T-helper 2 cell treated with Interferon-gamma antibody and Interleukin-4, amounts not matched to agents 5 μg/mL and 100 μg/mL, for 36 hours (primary cell): ENCODE results near the gene ZNF780B.
A peak's percentile ranks its signal among the peaks of the same experiment; 100 is the strongest.

ENCODE experiments used
- DNase-seq: peaks from one replicate; pipeline ENCODE4 v3.0.0; 2021; ENCODE audit warnings: low spot score
- H3K27ac Mint-ChIP-seq: one replicate; pipeline ENCODE4 v1.8.0; 2021; ENCODE audit warnings: mild to moderate bottlenecking, mixed read lengths
- H3K27me3 Mint-ChIP-seq: one replicate; pipeline ENCODE4 v1.8.0; 2021; ENCODE audit warnings: low read depth, mixed read lengths
- H3K36me3 Mint-ChIP-seq: one replicate; pipeline ENCODE4 v1.8.0; 2021; ENCODE audit warnings: low read depth, mixed read lengths
- H3K4me1 Mint-ChIP-seq: one replicate; pipeline ENCODE4 v1.8.0; 2021; ENCODE audit warnings: low read depth, mixed read lengths
- H3K4me3 Mint-ChIP-seq: one replicate; pipeline ENCODE4 v1.8.0; 2022; ENCODE audit warnings: mild to moderate bottlenecking, moderate library complexity, mixed read lengths
- H3K9me3 Mint-ChIP-seq: one replicate; pipeline ENCODE4 v1.8.0; 2021; ENCODE audit warnings: mixed read lengths

ZNF780B gene

GRCh38 chr19:40055832-40056504 is at the start of gene ZNF780B:
Gene ZNF780B (minus strand): TSS chr19:40056231. CDS start chr19:40050332, 5,899 bp downstream.
- DNase-seq = peak; percentile 71
- peaks cover 28% of the 10 kb centered on the region for H3K4me1 Mint-ChIP-seq

GRCh38 chr19:40104754-40105153 is 48.7 kb upstream of the ZNF780B start:
- Mint-ChIP-seq H3K36me3 (no peaks in the 10 kb centered on the region), H3K4me1 (no peaks in the 10 kb centered on the region), H3K27ac (no peak overlapping the region), H3K27me3 (no peaks in the 10 kb centered on the region), H3K4me3 (no peak overlapping the region), H3K9me3 (no peaks in the 10 kb centered on the region)
- DNase-seq = no peak

More at GRCh38 chr19:40055832-40056504, at the start of gene ZNF780B:
- peaks cover 33% of the 10 kb centered on the region for H3K36me3 Mint-ChIP-seq
- peak within 1 kb of the TSS; percentile 98 for H3K4me3 Mint-ChIP-seq
- peaks cover 45% of the 10 kb centered on the region for H3K9me3 Mint-ChIP-seq
- H3K27me3 Mint-ChIP-seq = peaks cover 7% of the 10 kb centered on the region
- H3K27ac Mint-ChIP-seq = peak within 1 kb of the TSS; percentile 92

DNA sequence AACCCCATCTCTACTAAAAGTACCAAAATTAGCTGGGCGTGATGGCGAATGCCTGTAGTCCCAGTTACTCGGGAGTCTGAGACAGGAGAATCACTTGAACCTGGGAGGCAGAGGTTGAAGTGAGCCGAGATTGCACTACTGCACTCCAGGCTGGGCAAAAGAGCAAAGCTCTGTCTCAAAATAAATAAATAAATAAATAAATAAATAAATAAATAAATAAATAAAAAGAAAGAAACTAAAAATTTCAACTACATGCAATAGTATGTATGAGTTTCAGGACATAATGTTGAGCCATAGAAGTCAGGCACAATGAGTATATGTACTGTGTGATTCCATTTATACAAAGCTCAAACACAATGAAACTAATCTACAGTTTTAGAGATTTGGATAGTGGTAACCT is 47.6 kb upstream of the ZNF780B start:
- no peaks in the 10 kb centered on the region for H3K36me3 Mint-ChIP-seq
- no peak overlapping the region for H3K4me3 Mint-ChIP-seq
- no peak for DNase-seq
- no peak overlapping the region for H3K27ac Mint-ChIP-seq
- H3K4me1 Mint-ChIP-seq = no peaks in the 10 kb centered on the region
- H3K27me3 Mint-ChIP-seq = peaks cover 4% of the 10 kb centered on the region
- no peaks in the 10 kb centered on the region for H3K9me3 Mint-ChIP-seq

- H3K36me3 Mint-ChIP-seq = no peaks in the 10 kb centered on the region
- no peaks in the 10 kb centered on the region for H3K4me1 Mint-ChIP-seq
- H3K4me3 Mint-ChIP-seq = no peak overlapping the region
- DNase-seq = no peak
- H3K27me3 Mint-ChIP-seq = peaks cover 11% of the 10 kb centered on the region
- H3K9me3 Mint-ChIP-seq = no peaks in the 10 kb centered on the region
- H3K27ac Mint-ChIP-seq = no peak overlapping the region
These were observed 45.8 kb upstream of the ZNF780B start for GRCh38 chr19:40101813-40102212.

DNA sequence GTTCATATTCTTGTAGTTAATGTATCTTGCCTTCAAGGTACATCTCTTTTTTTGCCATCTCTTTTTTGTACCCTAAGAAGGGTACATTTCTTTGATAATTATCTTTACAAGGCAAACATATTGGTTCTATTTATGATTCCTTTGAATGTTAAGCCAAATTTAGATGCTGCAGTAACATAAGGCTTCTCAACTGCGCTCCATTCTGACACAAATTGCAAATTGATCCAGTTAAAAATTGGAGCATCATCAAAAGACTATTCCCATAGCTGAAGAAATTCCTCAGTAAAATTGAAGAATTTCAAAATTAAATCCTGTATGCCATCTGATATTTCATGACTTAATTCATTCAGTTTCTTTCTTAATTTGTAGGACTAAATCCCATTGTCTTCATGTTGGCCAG is 37.4 kb upstream of the ZNF780B start:
- Mint-ChIP-seq H3K27ac (no peak overlapping the region), H3K9me3 (peaks cover 11% of the 10 kb centered on the region), H3K36me3 (peaks cover 11% of the 10 kb centered on the region), H3K27me3 (peaks cover 20% of the 10 kb centered on the region), H3K4me3 (no peak overlapping the region), H3K4me1 (peaks cover 22% of the 10 kb centered on the region)
- DNase-seq = no peak

DNA sequence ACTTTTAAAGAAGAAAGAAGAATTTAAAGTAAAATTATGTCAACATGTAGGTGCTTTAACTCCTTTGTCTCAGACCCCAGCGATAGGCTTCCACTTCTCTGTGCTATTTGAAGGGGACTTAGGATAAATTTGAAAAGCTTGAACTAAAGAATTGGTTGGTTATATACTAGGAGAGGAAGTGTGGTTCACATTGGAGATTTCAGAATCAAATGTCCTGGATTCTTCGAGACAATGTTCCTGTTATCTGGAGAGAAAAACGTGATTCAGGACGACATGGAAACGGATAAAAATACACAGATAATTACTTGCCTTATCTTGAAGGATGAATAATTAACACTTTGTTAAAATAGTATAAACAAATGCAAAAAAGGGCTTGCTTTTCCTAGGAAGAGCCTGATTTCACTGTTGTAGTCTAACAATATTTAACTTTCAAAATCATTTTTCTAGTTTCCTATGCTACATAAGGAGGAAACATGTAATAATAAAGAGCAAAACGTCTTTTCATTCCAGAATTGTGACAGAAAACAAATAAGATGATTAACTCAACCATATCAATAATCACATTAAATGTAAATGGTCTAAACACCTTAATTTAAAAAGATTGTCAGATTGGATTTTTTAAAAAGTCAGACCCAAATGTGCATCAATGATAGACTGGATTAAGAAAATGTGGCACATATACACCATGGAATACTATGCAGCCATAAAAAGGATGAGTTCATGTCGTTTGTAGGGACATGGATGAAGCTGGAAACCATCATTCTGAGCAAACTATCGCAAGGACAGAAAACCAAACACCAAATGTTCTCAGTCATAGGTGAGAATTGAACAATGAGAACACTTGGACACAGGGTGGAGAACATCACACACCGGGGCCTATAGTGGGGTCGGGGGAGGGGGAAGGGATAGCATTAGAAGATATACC is 35.4 kb upstream of the ZNF780B start:
- peak overlapping the region; percentile 99 for H3K27ac Mint-ChIP-seq
- H3K36me3 Mint-ChIP-seq = peaks cover 25% of the 10 kb centered on the region
- peaks cover 27% of the 10 kb centered on the region for H3K4me1 Mint-ChIP-seq
- peak overlapping the region; percentile 100 for H3K4me3 Mint-ChIP-seq
- no peak for DNase-seq
- H3K27me3 Mint-ChIP-seq = peaks cover 12% of the 10 kb centered on the region
- peaks cover 21% of the 10 kb centered on the region for H3K9me3 Mint-ChIP-seq

- Mint-ChIP-seq H3K4me3 (peak within 1 kb of the TSS; percentile 100), H3K27me3 (peaks cover 8% of the 10 kb centered on the region), H3K4me1 (peaks cover 27% of the 10 kb centered on the region), H3K9me3 (peaks cover 18% of the 10 kb centered on the region), H3K36me3 (peaks cover 25% of the 10 kb centered on the region), H3K27ac (peak within 1 kb of the TSS; percentile 99)
- peak; percentile 79 for DNase-seq
These were observed 34.5 kb upstream of the ZNF780B start, which contains the start of gene ZNF780A for GRCh38 chr19:40090241-40091204. Gene ZNF780A (minus strand): TSS chr19:40090943. CDS start chr19:40084753, 6,190 bp downstream.

DNA sequence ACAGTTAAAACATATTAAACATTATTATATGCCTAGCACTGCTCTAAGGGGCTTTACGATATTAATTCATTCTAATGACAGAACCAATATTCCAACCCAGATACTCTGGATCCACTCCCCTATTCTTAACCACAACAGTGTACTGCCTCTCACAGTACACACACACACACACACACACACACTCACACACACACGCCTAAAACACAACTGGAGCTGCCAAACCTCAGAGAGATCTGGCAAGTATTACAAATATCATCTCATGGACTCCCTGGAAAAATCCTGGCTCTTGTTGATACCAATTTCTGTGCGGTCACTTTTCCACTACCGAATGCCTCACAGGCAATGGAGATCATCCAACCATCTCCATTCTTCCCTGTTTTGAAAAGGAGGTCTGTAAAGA is 33.4 kb upstream of the ZNF780B start:
- no peak for DNase-seq
- H3K27ac Mint-ChIP-seq = peak overlapping the region; percentile 2
- H3K9me3 Mint-ChIP-seq = peaks cover 17% of the 10 kb centered on the region
- H3K4me1 Mint-ChIP-seq = peaks cover 27% of the 10 kb centered on the region
- H3K36me3 Mint-ChIP-seq = peaks cover 29% of the 10 kb centered on the region
- peaks cover 4% of the 10 kb centered on the region for H3K27me3 Mint-ChIP-seq
- peak overlapping the region; percentile 100 for H3K4me3 Mint-ChIP-seq

GRCh38 chr19:40088299-40089047 is 32.4 kb upstream of the ZNF780B start:
- Mint-ChIP-seq H3K4me3 (peak overlapping the region; percentile 16), H3K27ac (no peak overlapping the region), H3K36me3 (peaks cover 35% of the 10 kb centered on the region), H3K4me1 (peaks cover 27% of the 10 kb centered on the region), H3K9me3 (peaks cover 17% of the 10 kb centered on the region), H3K27me3 (peaks cover 3% of the 10 kb centered on the region)
- no peak for DNase-seq

DNA sequence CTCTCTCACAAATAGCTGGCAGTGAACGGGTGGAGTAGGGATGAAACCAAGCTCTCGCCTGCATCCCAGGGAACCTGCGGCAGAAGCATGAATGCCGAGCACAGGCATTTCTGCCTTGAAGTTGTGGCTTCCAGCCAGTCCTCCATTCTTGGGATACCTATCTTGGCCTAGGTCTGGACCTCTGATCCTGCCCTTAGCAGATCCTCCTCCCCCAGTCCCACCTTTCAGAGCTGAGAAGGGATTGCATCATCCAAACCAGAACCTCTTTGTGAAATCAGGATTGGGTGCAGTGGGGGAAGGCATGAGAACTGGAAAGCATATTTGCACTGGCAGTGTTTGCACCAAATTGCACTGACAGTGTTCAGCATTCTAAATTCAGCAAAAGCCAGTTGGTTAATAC is 28.9 kb upstream of the ZNF780B start:
- Mint-ChIP-seq H3K27me3 (no peaks in the 10 kb centered on the region), H3K36me3 (peaks cover 68% of the 10 kb centered on the region), H3K4me3 (no peak overlapping the region), H3K4me1 (peaks cover 19% of the 10 kb centered on the region), H3K9me3 (peaks cover 26% of the 10 kb centered on the region), H3K27ac (no peak overlapping the region)
- DNase-seq = no peak

DNA sequence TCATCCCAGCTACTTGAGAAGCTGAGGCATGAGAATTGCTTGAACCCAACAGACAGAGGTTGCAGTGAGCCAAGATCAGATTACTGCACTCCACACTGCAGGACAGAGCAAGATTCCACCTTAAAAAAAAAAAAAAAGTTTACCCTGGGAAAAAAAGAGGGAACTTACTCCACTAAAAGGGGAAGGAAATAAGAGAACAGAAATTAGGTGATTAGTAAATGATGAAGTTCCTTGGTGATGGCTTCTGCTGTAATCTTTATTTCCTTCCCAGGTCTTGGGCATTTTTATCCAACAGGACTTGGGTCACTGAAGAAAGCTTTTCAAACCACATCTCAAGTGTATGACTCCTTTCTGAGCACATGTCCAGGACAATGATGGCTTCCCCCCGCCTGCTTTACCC is 25.4 kb upstream of the ZNF780B start:
- no peaks in the 10 kb centered on the region for H3K27me3 Mint-ChIP-seq
- H3K4me3 Mint-ChIP-seq = no peak overlapping the region
- no peak overlapping the region for H3K27ac Mint-ChIP-seq
- DNase-seq = no peak
- no peaks in the 10 kb centered on the region for H3K4me1 Mint-ChIP-seq
- peaks cover 78% of the 10 kb centered on the region for H3K36me3 Mint-ChIP-seq
- peaks cover 45% of the 10 kb centered on the region for H3K9me3 Mint-ChIP-seq

DNA sequence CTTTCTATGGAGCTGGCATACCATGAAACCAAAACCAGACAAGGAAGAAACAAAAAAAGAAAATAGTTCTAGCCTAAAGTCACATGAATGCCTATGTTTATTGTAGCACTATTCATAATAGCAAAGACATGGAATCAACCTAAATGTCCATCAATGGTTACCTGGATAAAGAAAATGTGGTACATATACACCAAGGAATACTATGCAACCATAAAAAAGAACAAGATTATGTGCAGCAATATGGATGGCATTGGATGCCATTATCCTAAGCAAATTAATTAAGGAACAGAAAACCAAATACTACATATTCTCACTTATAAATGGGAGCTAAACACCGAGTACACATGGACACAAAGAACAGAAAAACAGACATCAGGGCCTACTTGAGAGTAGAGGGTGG is 24.3 kb upstream of the ZNF780B start:
- no peak for DNase-seq
- peaks cover 56% of the 10 kb centered on the region for H3K9me3 Mint-ChIP-seq
- no peak overlapping the region for H3K4me3 Mint-ChIP-seq
- H3K27ac Mint-ChIP-seq = no peak overlapping the region
- H3K4me1 Mint-ChIP-seq = no peaks in the 10 kb centered on the region
- peaks cover 90% of the 10 kb centered on the region for H3K36me3 Mint-ChIP-seq
- no peaks in the 10 kb centered on the region for H3K27me3 Mint-ChIP-seq

DNA sequence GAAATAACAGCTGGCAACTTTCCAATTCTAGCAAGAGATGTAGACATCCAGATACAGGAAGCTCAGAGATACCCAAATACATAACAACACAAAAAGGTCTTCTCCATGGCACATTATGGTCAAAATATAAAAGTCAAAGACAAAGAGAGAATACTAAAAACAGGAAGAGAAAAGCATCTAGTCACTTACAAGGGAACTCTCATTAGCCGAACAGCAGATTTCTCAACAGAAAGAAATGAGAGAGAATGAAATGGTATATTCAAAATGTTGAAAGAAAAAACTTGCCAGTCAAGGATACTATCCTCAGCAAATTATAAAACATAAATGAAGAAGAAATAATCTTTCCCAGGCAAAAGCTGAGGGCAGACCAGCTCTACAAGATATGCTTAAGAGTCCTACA is 22.3 kb upstream of the ZNF780B start:
- DNase-seq = no peak
- no peaks in the 10 kb centered on the region for H3K4me1 Mint-ChIP-seq
- H3K27me3 Mint-ChIP-seq = no peaks in the 10 kb centered on the region
- peaks cover 99% of the 10 kb centered on the region for H3K36me3 Mint-ChIP-seq
- H3K4me3 Mint-ChIP-seq = no peak overlapping the region
- peaks cover 69% of the 10 kb centered on the region for H3K9me3 Mint-ChIP-seq
- H3K27ac Mint-ChIP-seq = no peak overlapping the region
